TTC549 (cell line): ENCODE data around the gene SIRT7.

ENCODE experiments used
- FAIRE-seq: peaks from 2 replicates; lab custom pipeline; 2012; peaks lifted over from hg19 to GRCh38; lab: Jason Lieb, UNC

Gene SIRT7

DNA sequence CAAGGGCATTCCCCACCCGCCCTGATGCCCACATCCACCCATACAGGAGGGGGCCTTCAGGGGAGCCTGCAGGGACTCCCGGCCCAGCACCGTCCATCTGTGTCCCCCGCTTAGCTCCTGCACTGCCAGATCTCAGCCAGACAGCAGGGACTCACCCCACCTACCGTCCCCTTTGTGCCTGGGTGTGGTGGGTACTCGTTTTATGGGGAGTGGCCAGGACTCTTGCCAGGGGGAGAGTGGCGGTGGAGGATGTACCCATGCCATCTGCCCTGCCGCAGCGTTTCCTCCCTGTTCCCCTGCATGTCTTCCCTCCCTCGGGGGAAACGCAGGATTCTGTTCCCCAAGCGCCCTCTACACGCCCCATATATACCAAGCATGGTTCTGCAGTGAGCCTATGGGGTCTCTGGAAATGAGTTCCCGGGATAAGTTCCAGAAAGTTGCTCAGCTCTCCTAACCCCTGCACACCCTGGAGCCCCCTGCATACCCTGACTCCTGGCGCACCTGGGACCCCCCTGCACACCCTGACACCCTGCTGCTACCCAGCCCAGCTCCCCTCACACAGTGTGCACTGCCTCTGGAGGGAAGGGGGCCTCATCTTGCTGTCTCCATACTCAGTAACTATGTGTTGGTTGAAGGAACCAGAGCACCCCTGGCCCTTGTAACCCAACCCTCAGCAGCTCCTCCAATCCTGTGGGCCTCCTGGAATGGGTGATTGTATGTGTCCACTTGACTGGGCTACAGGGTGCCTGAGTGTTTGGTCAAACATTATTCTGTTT is 13.8 kb upstream of the SIRT7 start:
- no peak for FAIRE-seq

DNA sequence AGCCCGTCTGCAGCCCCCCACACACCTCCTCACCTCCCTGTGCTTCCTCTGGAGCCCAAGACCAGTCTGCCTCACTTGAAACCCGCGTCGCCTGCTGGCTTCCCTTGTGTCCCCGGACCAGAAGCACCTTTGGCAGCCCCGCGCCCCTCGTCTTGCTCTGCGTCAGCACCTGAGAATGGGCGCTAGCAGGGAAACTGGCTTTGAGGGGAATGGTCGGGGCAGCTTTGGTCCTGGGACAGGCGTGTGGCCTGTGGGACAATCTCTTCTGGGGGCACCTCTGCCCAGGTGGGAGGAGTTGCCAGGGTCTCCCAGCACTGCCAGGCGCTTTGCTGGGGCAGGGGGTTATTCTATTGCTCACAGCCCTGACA is 13.2 kb upstream of the SIRT7 start:
- no peak for FAIRE-seq

DNA sequence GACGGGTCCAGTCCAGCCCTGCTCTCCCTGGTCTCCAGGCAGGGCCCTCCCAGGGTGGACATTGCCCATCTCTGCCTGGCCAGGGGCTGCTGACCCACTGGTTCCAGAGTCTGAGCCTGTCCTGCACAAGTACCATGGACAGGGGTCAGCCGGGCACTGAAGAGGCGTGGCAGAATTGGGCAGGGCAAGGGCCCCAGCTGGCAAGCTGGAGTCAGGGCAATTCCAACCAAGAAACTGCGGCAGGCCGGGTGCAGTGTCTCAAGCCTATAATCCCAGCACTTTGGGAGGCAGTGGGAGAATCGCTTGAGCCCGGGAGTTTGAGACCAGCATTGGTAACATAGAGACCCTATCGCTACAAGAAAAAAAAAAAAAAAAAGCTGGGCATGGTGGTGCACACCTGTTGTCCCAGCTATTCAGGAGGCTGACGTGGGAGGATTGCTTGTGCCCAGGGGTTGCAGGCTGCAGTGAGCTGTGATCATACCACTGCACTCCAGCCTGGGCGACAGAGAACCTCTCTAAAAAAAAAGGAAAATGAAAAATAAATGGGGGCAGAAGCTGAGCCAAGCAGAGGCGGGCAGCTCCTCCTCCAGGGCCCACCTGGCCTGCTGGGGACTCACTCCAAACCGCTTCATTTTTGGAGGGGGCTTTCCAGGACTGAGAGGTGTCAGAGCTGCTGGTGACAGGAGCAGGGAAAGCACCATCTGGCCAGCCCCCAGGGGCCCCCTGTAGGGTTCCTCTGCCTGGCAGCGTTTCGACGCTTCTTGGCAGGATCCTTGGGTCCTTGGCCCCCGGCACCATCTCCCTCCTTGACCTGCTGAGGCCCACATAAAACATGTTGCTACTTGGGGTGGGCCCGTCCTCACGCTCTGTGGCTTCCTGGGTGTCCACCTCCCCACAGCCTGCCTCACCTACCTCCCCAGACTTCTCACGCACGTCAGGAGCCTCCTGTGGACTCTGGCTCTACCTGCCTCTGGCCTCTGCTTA is 12.5 kb upstream of the SIRT7 start:
- no peak for FAIRE-seq

DNA sequence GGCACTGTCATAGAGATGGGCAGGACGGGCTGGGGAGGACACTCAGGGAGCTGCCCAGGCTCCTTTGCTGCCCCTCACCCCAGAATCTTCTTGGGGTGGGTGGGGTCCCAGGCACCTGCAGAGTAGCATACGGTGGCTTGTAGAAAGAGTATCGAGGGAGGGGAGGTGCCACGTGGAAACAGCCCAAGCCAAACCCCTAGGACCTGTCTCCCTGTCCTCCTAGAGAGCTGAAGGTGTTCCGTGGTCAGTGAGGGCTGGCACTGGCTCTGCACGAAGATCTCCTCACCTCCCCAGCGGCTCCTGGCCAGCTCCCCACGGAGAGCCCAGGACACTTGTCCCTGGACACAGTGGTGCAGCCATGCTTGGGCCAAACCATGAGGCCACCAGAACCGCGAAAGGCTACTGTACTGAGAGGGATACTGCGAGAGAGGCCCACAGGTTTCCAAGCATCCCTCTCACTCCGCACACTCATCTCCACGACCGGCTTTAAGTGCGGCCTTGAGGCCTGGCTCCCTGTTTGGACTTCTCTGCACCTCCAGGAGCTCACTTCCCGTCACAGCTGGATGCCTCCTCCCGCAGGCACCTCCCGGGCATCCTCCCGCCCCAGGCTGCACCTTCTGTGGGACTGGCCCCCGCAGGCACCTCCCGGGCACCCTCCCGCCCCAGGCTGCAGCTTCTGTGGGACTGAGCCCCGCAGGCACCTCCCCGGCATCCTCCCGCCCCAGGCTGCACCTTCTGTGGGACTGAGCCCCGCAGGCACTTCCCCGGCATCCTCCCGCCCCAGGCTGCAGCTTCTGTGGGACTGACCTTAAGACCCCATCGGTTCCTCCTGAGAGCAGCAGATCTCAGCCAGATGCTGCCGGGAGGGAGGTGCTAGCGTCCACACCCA is 11.5 kb upstream of the SIRT7 start:
- FAIRE-seq: no peak

DNA sequence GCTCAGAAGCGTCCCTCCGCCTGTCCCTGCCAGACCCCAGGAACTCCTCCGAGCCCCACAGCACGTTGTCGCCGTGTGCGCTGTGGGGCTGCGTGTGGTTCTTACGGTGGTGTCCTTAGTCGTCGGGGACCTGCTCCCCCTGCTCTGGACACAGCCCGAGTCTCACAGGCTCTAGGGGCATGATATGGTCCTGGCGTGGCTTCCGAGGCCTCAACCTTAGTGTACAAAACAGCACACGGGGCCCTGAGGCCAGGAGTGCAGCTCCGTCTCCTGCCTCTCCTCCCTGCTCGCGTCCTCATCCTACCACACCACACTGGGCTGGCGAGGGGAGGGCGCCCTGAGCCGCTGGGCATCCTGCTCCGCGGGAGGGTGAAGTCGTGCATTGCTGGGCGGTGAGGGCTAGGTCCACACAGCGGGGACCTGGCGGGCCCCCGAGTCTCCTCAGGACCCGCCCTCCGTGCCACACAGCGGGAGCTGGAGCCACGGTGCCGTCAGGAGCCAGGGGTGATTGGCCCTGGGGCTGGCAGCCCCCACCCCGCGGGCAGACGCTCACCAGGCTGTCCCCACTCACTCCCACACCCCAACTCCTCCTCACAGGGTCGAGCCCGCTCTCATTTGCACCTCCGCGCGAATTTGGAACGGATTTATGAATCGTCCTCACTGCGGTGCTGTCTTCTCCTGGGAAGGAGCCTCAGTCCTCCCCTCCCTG is 10.7 kb upstream of the SIRT7 start:
- FAIRE-seq: no peak

DNA sequence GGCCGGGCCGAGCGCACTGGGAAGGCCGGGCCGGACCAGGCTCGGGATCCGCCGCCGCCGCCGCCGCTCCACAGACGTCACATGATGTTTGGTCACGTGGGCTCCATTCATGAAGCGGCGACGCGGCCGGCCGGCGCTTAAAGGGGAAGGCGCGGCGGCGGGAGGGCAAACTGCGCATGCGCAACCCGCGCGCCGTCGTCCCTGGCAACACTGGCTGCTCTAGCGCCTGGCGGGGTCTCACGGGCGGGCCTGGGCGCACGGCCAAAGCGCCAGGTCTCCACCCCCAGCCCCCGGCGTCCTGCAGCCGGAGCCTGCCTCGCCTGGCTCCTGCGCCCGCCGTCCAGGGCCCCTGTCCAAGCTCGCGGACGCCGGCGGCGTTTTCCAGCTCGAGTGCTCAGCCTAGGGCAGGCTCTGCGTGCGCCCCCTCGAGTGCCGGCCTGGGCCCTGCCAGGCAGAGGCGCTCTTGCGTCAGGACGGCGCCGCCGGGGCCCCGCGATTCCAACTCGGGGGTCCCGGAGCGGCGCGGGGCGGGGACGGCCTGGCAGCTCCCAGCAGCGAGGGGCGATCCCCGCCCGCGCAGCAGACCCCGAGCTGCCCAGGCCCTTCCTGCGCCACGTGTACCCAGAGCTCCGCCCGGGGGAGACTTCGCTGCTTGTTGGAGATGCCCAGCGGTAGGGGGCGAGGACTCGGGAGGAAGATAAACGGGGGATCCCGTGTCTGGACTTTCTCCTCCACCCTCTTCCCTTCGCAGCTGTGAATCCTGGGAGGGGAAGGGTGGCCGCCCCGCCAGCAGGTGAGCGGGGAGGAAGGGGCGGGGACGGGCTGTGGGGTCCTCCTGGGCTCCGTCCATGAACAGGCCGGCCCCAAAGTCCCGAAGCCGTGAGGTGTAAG is 9.9 kb upstream of the SIRT7 start, which contains the start of gene MAFG:
MAFG (minus strand) TSS at position 83 of the 891 bp plus-strand sequence. CDS start 4,550 bp downstream, outside the sequence.
- no peak for FAIRE-seq

DNA sequence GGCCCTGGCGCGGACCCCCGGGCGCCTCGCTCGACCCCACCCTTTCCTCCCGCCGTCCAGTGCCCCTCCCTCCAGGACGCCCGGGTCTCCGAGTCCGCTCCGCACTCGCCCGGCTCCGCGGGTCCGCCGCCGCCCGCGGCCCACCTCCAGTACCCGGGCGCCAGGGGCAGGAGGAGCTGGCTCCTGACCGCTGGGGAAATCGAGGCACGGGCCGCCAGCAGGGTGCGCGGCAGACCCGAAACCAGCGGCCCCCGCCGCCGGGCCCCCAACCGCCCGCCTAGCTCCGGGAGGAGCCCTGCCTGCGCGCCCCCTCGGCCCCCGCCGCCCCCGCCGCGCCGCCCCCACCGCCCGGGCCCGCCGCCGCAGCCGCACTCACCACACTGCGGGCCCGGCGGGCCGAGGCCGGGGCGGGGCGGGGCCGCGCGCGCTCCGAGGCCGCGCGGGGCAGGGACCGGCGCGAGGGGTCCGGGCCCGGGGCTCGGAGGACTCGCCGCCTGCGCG is 9.2 kb upstream of the SIRT7 start:
- no peak for FAIRE-seq

DNA sequence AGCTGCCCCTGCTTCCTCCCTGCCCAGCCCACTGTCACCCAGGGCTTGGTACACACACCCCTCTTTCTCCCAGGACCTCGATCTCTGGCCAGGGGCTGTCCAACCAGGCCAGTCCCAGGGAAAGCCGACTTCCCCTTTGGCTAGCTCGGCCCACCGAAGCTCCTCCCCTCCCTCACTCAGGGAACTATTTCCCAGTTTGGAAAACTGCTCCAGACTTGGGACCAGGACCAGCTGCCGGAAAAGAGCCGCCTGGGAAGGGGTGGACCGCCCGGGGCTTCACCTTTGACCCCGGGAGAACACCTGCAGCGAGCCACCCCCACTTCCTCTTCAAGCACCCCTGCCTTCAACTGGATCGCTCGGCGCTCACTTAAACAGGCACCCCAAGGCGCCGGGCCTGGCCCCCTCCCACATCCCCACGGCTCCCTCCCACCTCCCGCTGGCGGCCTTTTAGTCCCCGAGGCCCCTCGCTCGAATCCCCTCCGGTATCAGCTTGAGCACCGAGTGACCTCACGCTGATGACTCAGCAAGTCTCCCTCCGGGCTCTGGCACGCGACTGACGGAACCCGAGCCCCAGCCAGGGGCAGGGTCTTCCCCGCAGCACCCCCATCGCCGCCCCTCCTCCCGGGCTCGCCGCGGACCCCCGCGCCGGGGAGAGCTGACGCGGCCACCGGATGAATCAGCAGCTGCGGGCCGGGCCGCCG is 8.6 kb upstream of the SIRT7 start:
- no peak for FAIRE-seq

DNA sequence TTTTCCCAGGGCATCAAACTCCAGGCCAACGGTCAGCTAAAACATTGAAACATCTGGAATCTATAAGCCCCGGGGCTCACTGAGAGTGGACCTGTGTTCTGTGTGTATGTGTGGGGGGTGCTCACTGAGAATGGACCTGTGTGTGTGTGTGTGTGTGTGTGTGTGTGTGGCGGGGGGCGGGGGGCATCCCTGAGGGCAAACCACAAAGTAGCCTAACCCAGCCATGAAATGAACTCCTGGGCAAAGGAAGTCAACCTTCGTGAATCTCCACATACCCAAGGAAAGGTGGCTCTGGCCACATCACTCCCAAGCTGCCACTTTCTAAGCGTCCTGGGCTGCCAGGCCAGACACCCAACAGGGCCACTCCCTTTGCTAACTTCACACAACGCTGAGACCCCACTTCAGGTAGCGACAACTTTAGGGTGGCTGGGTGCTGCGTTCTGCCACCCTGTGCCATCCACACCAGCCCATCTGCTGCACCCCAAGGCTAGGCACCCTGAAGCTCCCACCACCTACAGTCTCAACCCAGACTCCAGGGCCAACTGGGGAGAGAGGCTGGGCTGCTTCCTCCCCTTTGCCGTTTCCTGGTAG is 8.0 kb upstream of the SIRT7 start:
- FAIRE-seq: no peak

DNA sequence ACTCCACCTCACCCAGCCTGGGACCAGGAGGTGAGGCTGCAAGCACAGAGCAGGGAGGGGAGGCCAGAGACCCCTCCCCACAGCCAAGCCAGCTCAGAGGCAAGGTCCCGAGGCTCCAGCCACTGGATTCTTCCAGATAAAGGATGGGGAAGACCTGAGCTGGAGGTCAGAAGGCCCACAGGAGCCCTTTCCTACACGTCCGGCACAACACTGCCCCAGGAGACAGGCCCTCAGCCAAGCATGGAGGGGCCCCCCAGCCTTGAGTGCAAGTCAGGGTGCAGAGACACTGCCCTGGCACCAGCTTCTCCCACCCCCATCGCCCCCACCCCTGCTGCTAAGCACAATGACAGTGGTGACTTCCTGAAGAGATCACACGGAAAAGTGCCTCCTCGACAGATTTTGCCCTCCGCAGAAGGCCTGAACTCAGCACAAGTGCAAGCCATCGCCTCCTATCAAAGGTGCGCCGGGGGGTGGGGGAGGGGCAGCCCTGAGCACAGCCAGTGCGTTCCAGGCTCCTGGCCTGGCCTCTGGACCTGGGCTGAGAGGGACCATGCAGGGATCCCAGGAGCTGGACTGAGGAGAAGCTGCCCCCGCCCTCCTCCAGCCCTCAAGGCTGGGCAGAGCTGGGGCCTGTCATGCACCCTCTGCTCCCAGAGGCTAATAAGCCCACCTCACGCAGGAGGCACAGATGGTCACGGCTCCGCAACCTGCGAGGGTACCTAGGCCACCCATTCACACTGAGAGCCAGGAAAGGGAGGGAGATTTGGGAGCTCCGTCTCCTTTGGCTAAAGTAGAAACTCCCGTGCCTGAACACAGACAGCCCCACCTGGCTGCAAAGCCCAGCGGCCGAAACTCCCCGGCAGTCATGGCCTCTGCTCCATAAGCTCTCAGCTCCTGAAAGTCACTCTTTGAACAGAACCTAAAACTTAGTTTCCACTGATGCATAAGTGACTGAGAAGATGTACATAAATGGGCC is 6.9 kb upstream of the SIRT7 start:
- no peak for FAIRE-seq

DNA sequence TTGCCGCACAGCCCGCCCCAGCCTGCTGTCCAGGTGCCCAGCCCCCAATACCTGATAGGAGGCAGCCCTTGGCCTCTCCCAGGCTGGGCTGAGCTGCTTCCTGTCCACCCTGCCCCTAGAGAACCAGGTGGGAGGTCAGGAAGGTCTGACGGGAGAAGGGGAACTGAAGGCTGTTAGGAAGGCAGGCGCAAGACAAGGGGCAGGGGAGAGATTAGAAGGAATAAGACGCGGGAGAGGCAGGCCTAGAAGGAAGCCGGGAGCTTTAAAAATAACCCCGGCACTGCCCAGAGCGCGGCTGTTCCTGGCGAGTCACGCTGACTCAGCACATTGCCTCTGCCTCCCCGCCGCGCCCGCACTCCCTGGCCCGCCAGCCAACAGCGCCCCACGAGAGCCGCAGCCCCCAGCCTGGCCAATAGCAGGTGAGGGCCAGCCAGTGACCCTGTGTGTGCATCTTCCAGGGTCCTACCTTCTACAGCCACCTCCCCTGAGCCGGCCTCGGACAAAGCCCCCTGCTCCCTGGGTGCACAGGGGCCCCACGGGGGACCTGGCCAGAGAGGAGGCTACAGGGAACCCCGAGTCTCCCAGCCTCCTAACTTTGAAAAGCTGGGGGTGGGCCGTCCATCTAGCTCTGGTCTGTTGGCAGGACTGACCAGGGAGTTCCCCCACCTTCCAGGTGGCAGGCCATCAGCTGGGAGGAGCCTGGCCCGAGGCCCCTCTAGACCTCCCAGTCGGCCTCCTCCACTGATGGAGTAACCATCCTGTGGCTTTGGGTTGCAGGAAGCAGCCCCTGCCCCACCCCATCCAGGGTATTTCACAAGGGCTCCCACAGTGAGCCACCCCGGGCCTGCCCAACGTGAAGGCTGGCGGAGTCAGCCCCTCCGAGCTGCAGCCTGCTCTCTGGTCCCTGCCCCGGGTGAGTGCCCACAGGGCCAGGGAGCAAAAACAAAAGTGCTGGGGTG is 5.6 kb upstream of the SIRT7 start:
- FAIRE-seq: no peak

DNA sequence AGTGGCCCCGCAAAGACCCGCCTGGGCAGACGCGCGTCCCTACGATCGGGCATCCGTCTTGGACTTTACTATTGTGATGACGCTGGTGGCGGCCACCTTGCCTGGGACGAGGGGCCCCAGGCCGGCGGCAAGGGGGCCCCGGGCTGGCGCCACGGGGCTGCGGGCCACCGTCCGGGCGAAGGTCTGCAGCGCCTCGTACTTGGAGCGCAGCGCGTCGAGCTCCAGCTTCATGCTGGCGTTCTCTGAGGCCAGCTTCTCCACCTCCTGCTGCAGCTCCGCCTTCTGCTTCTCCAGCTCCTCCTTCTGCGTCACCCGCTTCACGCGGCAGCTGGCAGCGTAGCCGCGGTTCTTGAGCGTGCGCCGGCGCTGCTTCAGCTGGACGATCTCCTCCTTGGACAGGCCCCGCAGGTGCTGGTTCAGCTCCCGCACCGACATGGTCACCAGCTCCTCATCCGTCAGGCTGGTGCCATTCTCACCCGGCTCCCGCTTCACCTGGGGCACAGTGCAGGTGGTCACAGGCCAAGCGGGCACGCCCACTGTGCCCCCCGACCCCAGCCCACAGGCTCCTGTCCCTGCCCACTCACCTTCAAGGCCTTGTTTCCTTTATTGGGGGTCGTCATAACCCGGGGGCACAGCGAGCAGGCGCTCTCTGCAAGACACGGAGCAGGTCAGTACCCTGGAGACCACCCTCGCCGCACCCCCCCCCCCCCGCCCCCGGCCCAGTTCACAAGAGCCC is 4.8 kb upstream of the SIRT7 start:
- no peak for FAIRE-seq

DNA sequence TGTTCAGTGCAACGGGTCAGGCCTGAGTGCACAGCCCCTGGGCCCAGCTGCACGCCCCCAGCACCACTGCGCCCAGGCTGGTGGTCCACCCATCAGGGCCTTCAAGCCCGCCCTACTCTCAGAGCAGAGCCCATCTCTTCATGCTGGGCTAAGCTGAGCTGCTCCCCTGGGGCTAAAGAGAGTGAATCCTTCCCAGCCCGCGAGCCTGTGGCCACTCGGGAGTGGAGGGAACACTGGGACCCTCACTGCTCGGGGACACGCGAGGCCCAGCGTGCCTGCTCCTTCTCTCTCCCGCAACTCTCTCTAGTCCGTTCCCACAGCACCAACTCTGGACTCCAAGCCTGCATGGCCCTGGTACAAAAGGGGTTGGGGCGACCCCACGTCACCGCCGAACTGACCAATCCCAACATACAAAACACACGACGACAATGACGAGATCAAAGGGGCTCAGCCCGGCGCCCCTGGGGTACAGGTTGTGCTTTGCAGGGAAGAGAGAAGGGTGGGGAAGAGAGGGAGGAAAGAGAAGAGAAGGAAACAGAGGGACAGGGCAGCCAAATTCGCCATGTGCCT is 4.1 kb upstream of the SIRT7 start:
- no peak for FAIRE-seq

DNA sequence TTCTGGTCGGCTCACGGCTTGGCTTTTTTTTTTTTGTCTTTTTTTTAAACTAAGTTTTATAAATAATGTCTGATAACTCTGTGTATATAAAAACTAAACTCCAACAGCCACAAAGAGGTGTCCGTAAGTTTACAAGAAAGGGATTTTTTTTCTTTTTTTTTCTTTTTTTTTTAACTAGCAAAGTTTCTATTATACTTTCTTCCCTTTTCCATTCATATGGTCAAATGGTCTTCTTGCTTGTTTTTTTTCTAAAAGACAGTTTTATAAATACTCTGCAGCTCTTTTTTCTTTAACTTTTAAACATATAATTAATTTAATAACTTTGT is 3.5 kb upstream of the SIRT7 start:
- peak; percentile 55 for FAIRE-seq

DNA sequence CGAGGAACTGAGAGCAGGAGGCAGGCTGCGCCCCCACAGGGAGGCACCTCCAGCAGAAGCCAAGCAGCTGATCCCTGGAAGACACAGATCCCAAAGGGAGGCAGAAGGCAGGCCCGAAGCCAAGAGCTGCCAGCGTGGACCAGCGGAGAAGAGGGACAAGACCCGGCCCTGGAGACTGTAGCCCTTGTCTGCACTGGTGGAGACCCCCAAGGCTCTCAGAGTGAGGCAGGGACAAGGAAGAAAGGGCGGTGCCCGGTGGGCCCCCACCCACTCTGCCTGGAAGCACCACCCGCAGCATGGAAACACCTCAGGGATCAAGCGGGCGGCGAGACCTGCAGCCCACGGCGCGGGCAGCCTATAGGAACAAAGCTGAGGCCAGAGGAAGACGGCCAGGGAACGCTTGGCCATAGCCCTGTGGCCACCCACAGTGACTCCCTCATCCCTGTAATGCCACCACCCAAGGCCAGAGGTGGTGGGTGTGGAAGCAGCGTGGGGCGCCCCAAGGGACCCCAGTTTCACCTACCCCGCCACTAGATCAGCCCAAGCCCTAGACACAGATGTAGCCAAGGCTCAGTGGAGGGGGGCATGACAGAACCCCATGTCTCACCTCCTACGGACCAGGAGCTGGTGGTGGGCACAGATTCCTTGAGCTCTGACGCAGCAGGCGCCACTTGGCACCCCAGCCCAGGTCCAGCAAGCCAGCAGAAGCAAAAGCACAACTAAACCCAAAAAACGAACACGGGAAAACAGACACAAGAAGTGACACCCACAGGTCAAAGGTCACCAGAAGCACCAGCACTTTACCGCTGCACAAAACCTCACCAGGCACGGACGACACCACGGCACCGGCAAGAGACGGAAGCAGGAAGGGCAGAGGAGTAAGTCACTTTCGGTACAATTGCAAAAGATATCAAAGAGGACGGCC is 2.9 kb upstream of the SIRT7 start:
- FAIRE-seq: no peak
